MM.1S (cell line): ENCODE results near the gene PIK3R1.

Experiments used
- DNase-seq: peaks from one replicate; pipeline ENCODE4 v3.0.0-alpha.2; 2015
- H2AFZ ChIP-seq: fragments of 300-600 bp; sonication (generic); 2 replicates; pipeline ENCODE4 v1.6.0; 2016; ENCODE audit warnings: antibody characterized with exemption, low read length
- H3F3A ChIP-seq: fragments of 300-600 bp; sonication (generic); 2 replicates; pipeline ENCODE4 v1.6.1; 2016; ENCODE audit warnings: mild to moderate bottlenecking, antibody characterized with exemption, low read length, moderate library complexity, mixed read lengths; ENCODE audit not compliant: insufficient read depth
- H3K27ac ChIP-seq: fragments of 300-600 bp; sonication (generic); 2 replicates; pipeline ENCODE4 v1.5.1; 2016; ENCODE audit warnings: mild to moderate bottlenecking, low read length
- H3K27me3 ChIP-seq: fragments of 300-600 bp; sonication (generic); replicated peaks from 2 replicates; pipeline ENCODE4 v1.6.0; 2016; ENCODE audit warnings: low read length; ENCODE audit not compliant: insufficient read depth
- H3K36me3 ChIP-seq: fragments of 300-600 bp; sonication (generic); replicated peaks from 2 replicates; pipeline ENCODE4 v1.6.1; 2016; ENCODE audit warnings: mild to moderate bottlenecking, low read length, mixed read lengths; ENCODE audit not compliant: insufficient read depth
- H3K4me1 ChIP-seq: fragments of 300-600 bp; sonication (generic); 2 replicates; pipeline ENCODE4 v1.6.1; 2016; ENCODE audit warnings: low read length, mixed read lengths
- H3K4me2 ChIP-seq: fragments of 300-600 bp; sonication (generic); 2 replicates; pipeline ENCODE4 v1.6.0; 2016; ENCODE audit warnings: low read depth, low read length
- H3K4me3 ChIP-seq: fragments of 300-600 bp; sonication (generic); 2 replicates; pipeline ENCODE4 v1.5.1; 2016; ENCODE audit warnings: low read length, mixed read lengths
- H3K79me2 ChIP-seq: fragments of 300-600 bp; sonication (generic); 2 replicates; pipeline ENCODE4 v1.6.1; 2016; ENCODE audit warnings: mixed run types, low read length, mixed read lengths
- H3K9ac ChIP-seq: fragments of 300-600 bp; sonication (generic); 2 replicates; pipeline ENCODE4 v1.6.1; 2016; ENCODE audit warnings: low read length, mixed read lengths
- H3K9me2 ChIP-seq: fragments of 300-600 bp; sonication (generic); replicated peaks from 2 replicates; pipeline ENCODE4 v1.6.1; 2016; ENCODE audit warnings: mild to moderate bottlenecking, low read length, mixed read lengths; ENCODE audit not compliant: insufficient read depth
- H3K9me3 ChIP-seq: fragments of 300-600 bp; sonication (generic); replicated peaks from 2 replicates; pipeline ENCODE4 v1.6.1; 2016; ENCODE audit warnings: mild to moderate bottlenecking, low read length, mixed read lengths; ENCODE audit not compliant: insufficient read depth
- H4K20me1 ChIP-seq: fragments of 300-600 bp; sonication (generic); 2 replicates; pipeline ENCODE4 v1.6.1; 2016; ENCODE audit warnings: mild to moderate bottlenecking, low read length, moderate library complexity, mixed read lengths; ENCODE audit not compliant: insufficient read depth
- EZH2 ChIP-seq: fragments of 300-600 bp; sonication (generic); optimal IDR thresholded peaks from 2 replicates; pipeline ENCODE3; 2017; ENCODE audit warnings: low read depth, mild to moderate bottlenecking, antibody characterized with exemption, low read length, mixed read lengths
- EZH2phosphoT487 ChIP-seq: fragments of 300-600 bp; sonication (generic); IDR thresholded peaks from 2 replicates; pipeline ENCODE4 v1.6.1; 2018; ENCODE audit warnings: antibody characterized with exemption, low read length
- TF ChIP-seq, protein P1 (sequence below): fragments of 300-600 bp; sonication (generic); IDR thresholded peaks from 2 replicates; pipeline ENCODE4 v1.5.1; 2016; ENCODE audit warnings: antibody characterized with exemption, low read length, mixed read lengths

The PIK3R1 gene

DNA sequence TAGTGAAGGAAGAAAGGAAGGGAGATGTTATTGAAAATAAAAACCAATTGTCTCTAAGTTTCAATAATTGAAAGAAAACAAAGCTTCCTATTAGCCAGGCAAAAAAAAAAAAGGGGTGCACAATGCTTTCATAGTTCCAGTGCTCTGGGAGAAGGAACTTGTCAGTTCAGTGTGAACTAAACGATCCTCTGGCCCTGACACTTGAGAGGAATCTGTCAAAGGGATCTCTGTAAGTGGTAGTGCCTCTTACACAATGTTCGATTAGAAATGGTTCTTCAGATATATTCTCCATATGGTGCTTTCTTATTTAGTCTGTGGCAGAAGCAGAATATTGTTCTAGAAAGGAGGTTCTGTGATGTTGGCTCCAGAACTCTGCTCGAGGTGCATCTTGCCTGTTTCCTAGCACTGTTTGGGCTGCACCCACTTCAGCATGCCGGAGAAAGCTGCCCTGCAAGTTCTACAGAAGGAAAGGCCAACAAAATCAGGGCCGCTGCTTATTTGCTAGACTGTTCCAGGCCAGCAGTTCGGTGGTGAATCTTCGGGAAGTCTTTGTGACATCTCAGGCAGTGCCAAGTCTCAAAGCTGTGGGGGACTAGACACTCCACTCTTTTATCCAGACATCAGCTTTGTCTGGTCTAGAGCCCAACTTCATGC, 90.9 kb downstream of the PIK3R1 start:
- Histone ChIP-seq H3K27ac (no peak overlapping the region), H3K9me2 (no peaks in the 10 kb centered on the region), H3K4me3 (no peak overlapping the region), H3K9me3 (no peaks in the 10 kb centered on the region), H3K79me2 (no peaks in the 10 kb centered on the region), H4K20me1 (no peaks in the 10 kb centered on the region), H3K27me3 (no peaks in the 10 kb centered on the region), H3K4me2 (no peak overlapping the region), H3K36me3 (no peaks in the 10 kb centered on the region), H3K9ac (no peak overlapping the region), H3K4me1 (no peaks in the 10 kb centered on the region), H2AFZ (no peak overlapping the region), H3F3A (no peaks in the 10 kb centered on the region)
- DNase-seq, result no peak
- TF ChIP-seq EZH2, result no peak
- TF ChIP-seq, protein P1, sequence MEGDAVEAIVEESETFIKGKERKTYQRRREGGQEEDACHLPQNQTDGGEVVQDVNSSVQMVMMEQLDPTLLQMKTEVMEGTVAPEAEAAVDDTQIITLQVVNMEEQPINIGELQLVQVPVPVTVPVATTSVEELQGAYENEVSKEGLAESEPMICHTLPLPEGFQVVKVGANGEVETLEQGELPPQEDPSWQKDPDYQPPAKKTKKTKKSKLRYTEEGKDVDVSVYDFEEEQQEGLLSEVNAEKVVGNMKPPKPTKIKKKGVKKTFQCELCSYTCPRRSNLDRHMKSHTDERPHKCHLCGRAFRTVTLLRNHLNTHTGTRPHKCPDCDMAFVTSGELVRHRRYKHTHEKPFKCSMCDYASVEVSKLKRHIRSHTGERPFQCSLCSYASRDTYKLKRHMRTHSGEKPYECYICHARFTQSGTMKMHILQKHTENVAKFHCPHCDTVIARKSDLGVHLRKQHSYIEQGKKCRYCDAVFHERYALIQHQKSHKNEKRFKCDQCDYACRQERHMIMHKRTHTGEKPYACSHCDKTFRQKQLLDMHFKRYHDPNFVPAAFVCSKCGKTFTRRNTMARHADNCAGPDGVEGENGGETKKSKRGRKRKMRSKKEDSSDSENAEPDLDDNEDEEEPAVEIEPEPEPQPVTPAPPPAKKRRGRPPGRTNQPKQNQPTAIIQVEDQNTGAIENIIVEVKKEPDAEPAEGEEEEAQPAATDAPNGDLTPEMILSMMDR, result no peak
- TF ChIP-seq EZH2phosphoT487, result no peak

DNA sequence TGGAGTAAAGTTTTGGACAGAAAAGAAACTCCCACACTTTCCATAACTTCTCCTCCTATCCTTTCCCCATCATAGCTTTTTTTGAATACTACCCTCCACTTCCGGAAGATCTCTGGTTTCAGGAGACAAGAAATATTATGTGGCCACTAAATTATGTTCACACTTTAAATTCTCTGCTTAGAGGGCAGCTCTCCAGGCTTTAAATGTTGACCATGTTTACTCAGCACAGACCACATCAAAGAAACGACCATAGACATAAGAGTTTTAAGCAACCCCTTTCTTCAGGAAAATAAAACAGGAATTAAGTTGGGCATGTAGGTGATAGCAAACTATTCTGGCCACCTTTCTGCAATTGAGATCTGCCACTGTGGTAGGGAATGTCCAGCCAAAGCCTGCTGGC, 97.8 kb downstream of the PIK3R1 start:
- Histone ChIP-seq H4K20me1 (no peaks in the 10 kb centered on the region), H3K27me3 (no peaks in the 10 kb centered on the region), H3F3A (no peaks in the 10 kb centered on the region), H2AFZ (no peak overlapping the region), H3K4me3 (no peak overlapping the region), H3K36me3 (no peaks in the 10 kb centered on the region), H3K9me2 (no peaks in the 10 kb centered on the region), H3K9ac (no peak overlapping the region), H3K9me3 (no peaks in the 10 kb centered on the region), H3K27ac (no peak overlapping the region), H3K4me2 (no peak overlapping the region), H3K4me1 (no peaks in the 10 kb centered on the region), H3K79me2 (no peaks in the 10 kb centered on the region)
- TF ChIP-seq, protein P1, result no peak
- no peak for TF ChIP-seq EZH2
- TF ChIP-seq EZH2phosphoT487, result no peak
- no peak for DNase-seq

DNA sequence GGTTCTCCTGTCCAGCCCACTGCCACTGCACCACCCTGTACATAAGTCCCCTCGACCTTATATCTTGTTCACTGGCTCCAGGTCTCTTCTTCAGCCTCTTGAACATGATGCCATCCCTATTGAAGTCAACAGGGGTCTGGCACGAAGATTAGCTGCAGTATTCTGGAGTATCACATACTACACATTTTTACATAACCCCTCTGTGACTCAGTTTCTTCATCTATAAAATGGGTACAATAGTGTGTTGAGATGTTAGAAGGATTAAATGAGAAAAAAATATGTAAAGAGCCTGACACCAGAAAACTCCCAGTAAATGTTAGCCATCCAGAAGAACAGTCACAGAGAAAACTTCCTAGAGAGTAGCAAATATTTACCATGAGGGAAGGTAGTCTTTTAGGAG, 98.9 kb downstream of the PIK3R1 start:
- H3K9me2 ChIP-seq, result no peaks in the 10 kb centered on the region
- no peaks in the 10 kb centered on the region for H3K36me3 ChIP-seq
- H3K4me3 ChIP-seq, result no peak overlapping the region
- H2AFZ ChIP-seq, result no peak overlapping the region
- H3K4me2 ChIP-seq, result no peak overlapping the region
- no peaks in the 10 kb centered on the region for H3K4me1 ChIP-seq
- H4K20me1 ChIP-seq, result no peaks in the 10 kb centered on the region
- H3K27ac ChIP-seq, result no peak overlapping the region
- no peak for DNase-seq
- no peak overlapping the region for H3K9ac ChIP-seq
- H3K27me3 ChIP-seq, result no peaks in the 10 kb centered on the region
- H3K79me2 ChIP-seq, result no peaks in the 10 kb centered on the region
- no peak for TF ChIP-seq EZH2phosphoT487
- TF ChIP-seq, protein P1, result no peak
- no peak for TF ChIP-seq EZH2
- H3F3A ChIP-seq, result no peaks in the 10 kb centered on the region
- H3K9me3 ChIP-seq, result no peaks in the 10 kb centered on the region
